Motor neuron (in vitro differentiated cells): Measurements from ENCODE around the gene DUSP16. TPM values are rescaled to one million over a fixed set of nuclear protein-coding genes. Genes with fewer than 3 reads are reported as not detected.
A peak's percentile ranks its signal among the peaks of the same experiment; 100 is the strongest.
"Not testable (repeated sequence)": the region's sequence is repeated elsewhere in the genome, so short reads cannot be mapped to it uniquely, and the experiment has no call there.

Experiments
- ATAC-seq, 8 experiments: fragments of 200-7000 bp; cut with Tn5 transposase; replicated peaks in 6 of 8; 2 replicates each; pipeline ENCODE4 v1.8.0; 2021; ENCODE audit warnings: mild to moderate bottlenecking in 8 of 8, moderate library complexity in 8 of 8
- H3K27ac ChIP-seq, 2 donors: fragments of 250-450 bp; sonication (Bioruptor Pico); 2 replicates each; pipeline ENCODE4 v1.9.0; 2021; ENCODE audit warnings: antibody characterized with exemption in 2 of 2, mild to moderate bottlenecking in 2 of 2, moderate library complexity in 1 of 2
- H3K4me1 ChIP-seq, 2 donors: fragments of 250-450 bp; sonication (Bioruptor Pico); replicated peaks in 1 of 2; 2 replicates each; pipeline ENCODE4 v1.6.1; 2021; ENCODE audit warnings: antibody characterized with exemption in 2 of 2, mild to moderate bottlenecking in 2 of 2, moderate library complexity in 1 of 2
- H3K4me3 ChIP-seq, 5 donors: fragments of 250-450 bp; sonication (Bioruptor Pico); 2 replicates each; pipeline ENCODE4 v1.9.0; 2021; ENCODE audit warnings: antibody characterized with exemption in 5 of 5, mild to moderate bottlenecking in 5 of 5, moderate library complexity in 4 of 5
- WGBS, 10 experiments: fragments of 450-650 bp; shearing (Covaris generic); methylation state at CpG; one replicate each; pipeline ENCODE4 v1.0.0; 2022; 5-methylcytosine and 5-hydroxymethylcytosine counted together
- in situ Hi-C, 9 experiments: fragments of 400-800 bp; cut with MboI; loops; one replicate each; pipeline ENCODE4 v1.15.0; 2021; ENCODE audit warnings: low sequenced_read_pairs in 9 of 9, low pct_unique_long_range_greater_than_20kb in 2 of 9; ENCODE audit not compliant: unreplicated experiment in 9 of 9
- total RNA-seq, 8 experiments: library from RNA; unstranded; fragments of 300-600 nt; gene quantifications; 2 replicates each; pipeline versions ENCODE4 v1.2.3 to v1.2.4, GENCODE V29; 2022

Gene DUSP16
- total RNA-seq, 8 experiments from 2014 or later = 5.3 to 33.9 (median 25.0) TPM

DNA sequence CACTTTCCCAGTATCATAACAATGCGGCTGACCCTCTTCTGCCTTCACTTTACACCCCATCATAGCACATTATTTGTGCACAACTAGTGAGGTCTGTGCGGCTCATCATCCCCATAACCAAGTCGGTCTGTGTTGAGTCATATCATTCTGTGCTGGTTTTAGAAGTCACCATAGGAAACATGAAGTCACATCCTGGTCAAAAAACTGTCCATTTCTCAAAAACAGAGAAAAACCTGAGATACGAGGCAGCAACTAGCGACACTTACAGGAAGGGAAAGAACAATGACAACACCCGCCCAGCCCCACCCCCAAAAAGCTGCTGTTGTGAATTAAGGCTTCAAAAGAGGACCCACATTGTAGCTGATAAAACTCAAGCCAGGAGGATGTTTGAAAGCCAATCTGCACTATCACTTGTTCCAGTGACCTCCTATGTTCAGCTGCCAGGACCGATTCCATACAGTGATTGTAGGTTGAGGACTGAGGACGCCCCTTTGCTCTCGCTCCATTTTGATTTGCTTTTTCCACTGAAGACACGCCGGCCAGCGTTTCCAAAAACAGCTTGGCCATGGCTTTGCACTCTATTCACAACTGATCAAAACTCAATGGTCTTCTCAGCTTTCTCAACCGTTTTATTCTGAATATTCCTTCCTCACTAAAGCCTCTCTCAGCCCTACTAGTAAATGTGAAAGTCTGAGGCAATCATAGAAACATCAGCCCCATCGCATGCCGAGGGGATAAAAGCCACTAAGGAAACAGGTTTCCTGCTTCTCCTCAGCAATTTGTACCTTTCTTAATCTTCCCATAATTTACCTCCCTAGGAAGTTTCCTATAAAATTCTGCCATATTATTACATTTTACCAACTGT, 87.5 kb downstream of the DUSP16 start:
- Histone ChIP-seq H3K4me3 (no peak overlapping the region), H3K27ac (no peak overlapping the region), H3K4me1 (no peaks in the 10 kb centered on the region)
- WGBS, 10 experiments = 60 to 100% (median 86%) methylated on average over 1 to 10 of the region's 15 CpGs
- ATAC-seq = no peak
- in situ Hi-C loops = no loop called here

DNA sequence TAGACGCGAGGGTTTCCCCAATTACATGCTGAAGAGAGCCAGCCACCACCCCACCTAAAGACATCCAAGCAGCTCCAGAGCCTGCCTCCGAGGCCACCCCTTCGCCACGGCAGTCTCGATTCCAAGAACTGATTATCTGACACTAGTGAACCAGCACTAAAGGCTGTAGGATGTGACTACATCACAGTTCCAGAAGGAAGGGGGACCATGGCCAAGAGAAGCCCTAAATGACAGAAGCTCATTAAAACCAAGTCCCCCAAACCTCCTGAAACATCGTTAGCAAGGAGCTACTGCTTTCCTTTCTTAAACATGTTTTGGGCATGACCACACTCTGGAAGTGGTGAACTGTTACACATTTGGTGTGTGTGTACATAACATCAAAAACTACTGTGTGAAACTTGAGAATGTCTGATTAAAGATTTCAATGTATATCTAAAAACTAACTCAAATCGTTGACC, 88.2 kb downstream of the DUSP16 start:
- 40 to 96% (median 83%) methylated on average over 1 to 7 of the region's 8 CpGs; no CpG with 5 or more reads in 2 of the 10 experiments for WGBS, 10 experiments
- no peak overlapping the region for H3K27ac ChIP-seq
- H3K4me1 ChIP-seq = no peaks in the 10 kb centered on the region
- no peak overlapping the region for H3K4me3 ChIP-seq
- in situ Hi-C loops = no loop called here
- ATAC-seq = no peak

DNA sequence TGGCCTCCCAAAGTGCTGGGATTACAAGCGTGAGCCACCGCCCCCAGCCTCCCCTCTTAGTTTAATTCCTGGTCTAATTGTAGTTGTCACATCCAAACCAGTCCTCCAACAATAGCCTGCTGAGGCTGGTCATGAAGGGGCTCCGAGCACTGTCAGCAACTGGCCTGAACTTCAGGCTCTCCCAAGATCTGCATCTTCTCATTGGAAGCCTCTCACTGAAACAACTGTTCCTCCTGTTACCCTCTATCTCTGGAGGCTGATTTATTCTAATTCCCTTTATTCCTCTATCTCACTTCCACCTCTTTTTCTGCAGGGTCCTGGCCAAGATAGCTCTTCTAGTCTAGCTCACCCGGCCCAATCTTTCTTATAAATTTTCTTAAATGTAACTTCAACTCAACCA, 89.4 kb downstream of the DUSP16 start:
- no peak overlapping the region for H3K27ac ChIP-seq
- no peaks in the 10 kb centered on the region for H3K4me1 ChIP-seq
- ATAC-seq = no peak
- 90 to 100% (median 96%) methylated on average over 1 to 3 of the region's 4 CpGs; no CpG with 5 or more reads in 2 of the 10 experiments for WGBS, 10 experiments
- in situ Hi-C loops = no loop called here
- H3K4me3 ChIP-seq = no peak overlapping the region

- peak overlapping the region in 1 of 2 donors; percentile 48 for H3K27ac ChIP-seq
- ATAC-seq, H3K4me3 ChIP-seq, H3K4me1 ChIP-seq, in situ Hi-C loops: not testable (repeated sequence)
- 91 to 100% methylated on average over 1 to 7 of the region's 37 CpGs; no CpG with 5 or more reads in 8 of the 10 experiments for WGBS, 10 experiments
Observed at GRCh38 chr12:12471982-12472961, 90.4 kb downstream of the DUSP16 start.

DNA sequence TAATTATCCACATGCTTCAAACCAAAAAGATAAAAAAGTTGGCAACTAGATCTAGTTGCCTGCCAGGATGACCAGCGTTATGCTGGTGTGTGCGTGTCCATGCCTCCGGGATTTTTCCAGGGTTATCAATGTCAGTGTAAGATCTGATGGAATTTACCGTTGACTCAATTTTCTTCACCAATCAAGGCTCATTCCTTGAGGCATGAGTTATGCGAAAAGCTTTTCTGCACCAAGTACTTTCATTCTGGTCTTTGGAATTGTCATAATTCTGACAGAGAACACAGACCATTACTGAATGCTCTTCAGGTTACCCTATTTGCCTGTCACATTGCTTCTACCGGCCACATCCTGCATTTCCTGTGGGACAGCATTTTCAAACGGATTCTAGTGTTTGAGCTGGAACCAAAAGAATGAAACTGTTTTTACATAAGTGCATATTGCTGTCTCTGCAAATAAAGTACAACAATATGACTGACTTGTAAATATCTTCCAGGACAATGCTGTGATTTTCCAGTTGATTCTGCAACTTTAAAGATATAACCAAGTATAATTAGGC, 91.8 kb downstream of the DUSP16 start:
- in situ Hi-C loops = no loop called here
- H3K4me1 ChIP-seq = no peaks in the 10 kb centered on the region

GRCh38 chr12:12469386-12469785, 93.3 kb downstream of the DUSP16 start:
- ATAC-seq = no peak
- 82 to 100% (median 96%) methylated on average over 2 to 7 of the region's 7 CpGs; no CpG with 5 or more reads in 2 of the 10 experiments for WGBS, 10 experiments
- Histone ChIP-seq H3K4me1 (no peaks in the 10 kb centered on the region), H3K27ac (no peak overlapping the region), H3K4me3 (no peak overlapping the region)
- in situ Hi-C loops = no loop called here

More for the DNA sequence above, 91.8 kb downstream of the DUSP16 start:
- 57 to 100% (median 82%) methylated on average over 1 to 7 of the region's 7 CpGs; no CpG with 5 or more reads in 1 of the 10 experiments for WGBS, 10 experiments
- no peak overlapping the region for H3K4me3 ChIP-seq
- H3K27ac ChIP-seq = no peak overlapping the region
- ATAC-seq = peak in 3 of 8 experiments; percentile 47 to 69 (median 62)

DNA sequence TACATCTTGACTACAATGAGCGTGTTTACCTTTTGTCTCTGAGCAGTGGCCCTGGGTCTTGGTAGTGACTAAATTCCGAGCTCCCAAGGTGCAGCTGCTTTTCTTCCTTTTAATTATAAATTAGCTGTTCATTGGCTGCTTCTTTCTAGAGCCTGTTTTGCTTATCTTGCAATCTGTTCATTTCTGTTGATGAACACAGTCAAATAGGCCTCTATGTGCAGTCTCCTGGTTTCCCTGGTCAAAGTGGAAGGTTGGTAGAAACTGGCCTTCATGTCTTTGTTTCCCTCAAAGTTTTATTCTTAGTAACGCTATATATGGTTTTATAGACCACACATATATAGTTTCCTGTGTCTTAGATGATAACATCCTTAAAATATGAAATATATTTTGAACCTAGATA, 94.1 kb downstream of the DUSP16 start:
- Histone ChIP-seq H3K4me3 (no peak overlapping the region), H3K4me1 (no peaks in the 10 kb centered on the region), H3K27ac (no peak overlapping the region)
- WGBS, 10 experiments = 86 to 100% (median 93%) methylated on average over 1 to 3 of the region's 3 CpGs; no CpG with 5 or more reads in 1 of the 10 experiments
- in situ Hi-C loops = no loop called here
- ATAC-seq = no peak

DNA sequence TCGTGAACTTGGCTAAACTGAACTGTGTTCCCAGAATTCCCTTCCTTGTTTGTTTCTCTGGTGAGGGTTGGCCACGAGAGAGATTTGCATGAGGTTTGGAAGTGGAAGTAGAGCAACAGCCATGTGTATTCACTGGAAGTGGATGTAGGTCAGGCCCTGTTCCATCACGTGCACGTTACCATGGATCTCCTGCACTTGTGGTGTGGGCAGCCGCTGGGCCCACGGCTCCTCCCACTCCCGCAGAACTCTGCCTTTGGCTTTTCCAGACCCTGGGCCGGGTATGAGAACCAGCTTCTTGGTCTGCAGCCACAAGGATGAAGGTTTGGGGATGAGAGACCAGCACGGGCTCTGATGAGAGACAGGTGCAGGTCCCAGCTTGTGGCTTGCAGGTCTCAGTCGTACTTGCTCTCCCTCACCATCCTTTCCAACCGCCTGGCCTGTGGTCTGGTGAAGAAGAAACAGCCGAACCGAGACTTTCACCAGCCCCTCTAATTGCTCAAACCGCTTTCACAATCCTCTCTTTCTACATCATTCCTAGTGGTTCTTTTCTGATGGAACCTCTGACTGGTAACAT, 94.9 kb downstream of the DUSP16 start:
- no peak for ATAC-seq
- no peak overlapping the region for H3K27ac ChIP-seq
- WGBS, 10 experiments = 63 to 100% (median 84%) methylated on average over 1 to 10 of the region's 14 CpGs; no CpG with 5 or more reads in 2 of the 10 experiments
- H3K4me3 ChIP-seq = no peak overlapping the region
- H3K4me1 ChIP-seq = no peaks in the 10 kb centered on the region
- in situ Hi-C loops = no loop called here

DNA sequence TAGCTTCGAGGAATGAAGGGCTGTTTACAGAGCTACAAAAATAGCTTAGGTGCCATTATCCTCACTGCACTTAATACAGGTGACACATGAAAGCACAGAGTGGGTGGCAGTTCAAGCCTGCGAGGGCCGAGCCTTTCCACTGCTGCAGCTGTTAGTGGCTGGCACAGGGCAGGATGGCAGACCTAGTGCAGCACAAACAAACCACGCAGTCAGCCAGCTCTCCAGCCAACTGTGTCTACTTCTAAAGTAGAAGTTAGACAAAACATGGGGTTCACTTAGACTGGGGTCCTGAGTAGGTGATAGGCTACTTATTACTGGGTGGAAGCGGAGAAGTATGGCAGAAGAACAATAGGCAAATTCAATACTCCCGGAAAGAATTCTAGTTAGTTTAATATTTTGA, 95.4 kb downstream of the DUSP16 start:
- ATAC-seq = no peak

DNA sequence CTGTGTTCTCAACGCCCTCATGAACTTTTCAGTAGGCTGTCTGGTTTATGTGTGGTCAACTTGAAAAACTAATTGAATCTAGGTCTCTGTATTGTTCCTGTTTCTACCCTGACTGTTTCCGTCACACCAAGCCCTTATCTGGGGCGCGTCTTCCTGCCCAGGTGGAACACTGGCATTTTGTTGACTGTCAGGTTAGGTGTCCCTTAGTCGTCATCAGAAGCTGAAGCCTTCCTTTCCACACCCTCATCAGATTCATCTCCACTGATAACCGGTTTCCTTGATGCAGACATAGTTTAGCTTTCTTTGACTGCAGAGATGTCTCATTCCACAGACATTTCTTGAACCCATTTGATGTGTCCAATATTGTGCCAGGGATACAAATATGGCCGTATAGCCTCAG, 96.5 kb downstream of the DUSP16 start:
- WGBS, 10 experiments = 81 to 100% (median 94%) methylated on average over 1 to 7 of the region's 7 CpGs
- in situ Hi-C loops = no loop called here
- H3K27ac ChIP-seq = no peak overlapping the region
- no peak for ATAC-seq
- H3K4me1 ChIP-seq = no peaks in the 10 kb centered on the region
- no peak overlapping the region for H3K4me3 ChIP-seq

More for the DNA sequence above, 95.4 kb downstream of the DUSP16 start:
- no peak overlapping the region for H3K4me3 ChIP-seq
- H3K27ac ChIP-seq = no peak overlapping the region
- WGBS, 10 experiments = 83 to 100% (median 97%) methylated on average over 1 to 6 of the region's 6 CpGs; no CpG with 5 or more reads in 2 of the 10 experiments
- H3K4me1 ChIP-seq = no peaks in the 10 kb centered on the region
- in situ Hi-C loops = no loop called here

GRCh38 chr12:12465522-12465921, 97.1 kb downstream of the DUSP16 start:
- in situ Hi-C loops = no loop called here
- no peak overlapping the region for H3K27ac ChIP-seq
- ATAC-seq = no peak
- WGBS, 10 experiments = 33 to 100% (median 100%) methylated on average over 1 to 8 of the region's 20 CpGs
- H3K4me1 ChIP-seq = no peaks in the 10 kb centered on the region
- H3K4me3 ChIP-seq = no peak overlapping the region

DNA sequence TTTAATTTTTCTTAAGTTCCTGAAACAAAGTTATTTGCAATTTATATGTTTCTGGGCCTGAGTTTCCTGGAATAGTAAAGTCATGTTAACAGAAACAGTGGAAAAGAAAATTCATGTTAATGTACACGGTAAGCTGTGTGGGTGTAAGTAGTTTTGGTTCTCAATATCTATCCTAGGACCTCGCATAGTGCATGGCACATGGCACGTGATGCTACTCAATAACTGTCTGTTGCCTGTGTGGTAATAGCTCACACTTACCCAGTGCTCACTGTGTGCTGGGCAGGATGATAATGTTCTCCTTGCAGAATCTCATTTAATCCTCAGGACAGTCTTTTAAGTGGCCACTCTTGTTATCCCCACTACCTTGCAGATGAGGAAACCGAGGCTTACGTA, 100.7 kb downstream of the DUSP16 start:
- in situ Hi-C loops = no loop called here
- peak in 3 of 8 experiments; percentile 85 to 93 (median 88) for ATAC-seq
- WGBS, 10 experiments = 57 to 100% (median 83%) methylated on average over 1 to 5 of the region's 5 CpGs; no CpG with 5 or more reads in 1 of the 10 experiments
- Histone ChIP-seq H3K4me3 (no peak overlapping the region), H3K4me1 (no peaks in the 10 kb centered on the region), H3K27ac (no peak overlapping the region)
